KG1 (cell line): ENCODE data around the gene SLC27A4.
A peak's percentile ranks its signal among the peaks of the same experiment; 100 is the strongest.

Experiments
- DNase-seq: peaks from one replicate; lab custom pipeline; 2025; lab: John Stamatoyannopoulos, UW

SLC27A4 gene

DNA sequence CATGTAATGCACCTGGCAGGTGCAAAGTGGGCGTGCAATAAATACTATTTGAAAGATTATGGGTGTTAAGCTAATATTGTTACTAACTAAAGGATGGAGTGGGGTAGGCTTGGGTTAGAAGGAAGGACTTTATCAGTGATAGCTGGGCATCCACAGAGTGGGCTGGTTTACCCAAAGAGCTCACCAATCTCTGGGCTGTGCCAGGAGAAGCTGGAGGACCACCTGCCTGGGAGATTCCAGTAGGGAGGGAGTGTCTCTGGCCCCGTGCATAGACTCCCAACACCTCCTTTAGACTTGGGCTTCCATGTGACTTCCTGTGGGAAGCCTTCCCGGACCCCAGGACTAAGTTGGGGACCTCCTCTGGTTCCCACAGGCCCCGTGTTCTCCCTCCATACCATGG lies 25.2 kb downstream of the SLC27A4 start:
- no peak for DNase-seq

DNA sequence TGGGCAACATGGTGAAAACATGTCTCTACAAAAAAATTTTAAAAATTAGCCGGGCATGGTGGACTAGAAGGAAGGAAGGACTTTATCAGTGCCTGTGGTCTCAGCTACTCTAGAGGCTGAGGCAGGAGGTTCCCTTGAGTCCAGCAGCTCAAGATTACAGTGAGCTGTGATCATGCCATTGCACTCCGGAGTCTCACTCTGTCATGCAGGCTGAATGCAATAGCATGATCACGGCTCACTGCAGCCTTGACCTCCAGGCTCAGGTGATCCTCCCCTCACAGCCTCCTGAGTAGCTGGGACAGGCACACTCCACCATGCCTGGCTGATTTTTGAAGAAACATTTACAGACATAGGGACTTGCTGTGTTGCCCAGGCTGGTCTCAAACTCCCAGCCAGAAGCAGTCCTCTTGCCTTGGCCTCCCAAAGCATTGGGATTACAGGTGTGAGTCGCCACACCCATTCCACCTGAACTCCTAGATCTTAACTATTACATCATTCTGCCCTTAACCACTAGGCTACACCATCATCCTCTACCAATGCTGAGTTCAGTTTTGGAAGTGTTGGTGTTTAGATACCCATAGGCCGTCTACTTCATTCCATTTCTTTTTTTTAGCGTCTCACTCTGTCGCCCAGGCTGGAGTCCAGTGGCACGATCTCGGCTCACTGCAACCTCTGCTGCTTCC lies 28.8 kb downstream of the SLC27A4 start:
- no peak for DNase-seq

DNA sequence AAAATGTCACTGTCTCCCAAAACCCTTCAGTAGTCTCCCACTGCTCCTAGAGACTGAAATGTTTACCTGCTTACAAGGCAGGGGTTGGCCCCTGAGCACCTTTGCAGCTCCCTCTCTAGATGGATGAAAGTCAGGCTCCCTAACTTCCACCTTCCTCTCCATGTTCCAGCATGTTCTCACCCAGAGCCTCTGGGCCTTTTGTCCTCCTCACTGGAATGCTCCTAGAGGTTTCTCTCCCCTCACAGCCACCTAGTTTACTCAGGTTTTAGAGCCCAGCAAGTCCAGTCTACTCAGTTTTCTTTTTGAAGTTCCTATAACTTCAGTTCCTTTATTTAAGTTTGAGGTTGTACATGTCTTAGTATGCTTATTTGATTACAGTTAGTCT lies 30.0 kb downstream of the SLC27A4 start:
- no peak for DNase-seq

DNA sequence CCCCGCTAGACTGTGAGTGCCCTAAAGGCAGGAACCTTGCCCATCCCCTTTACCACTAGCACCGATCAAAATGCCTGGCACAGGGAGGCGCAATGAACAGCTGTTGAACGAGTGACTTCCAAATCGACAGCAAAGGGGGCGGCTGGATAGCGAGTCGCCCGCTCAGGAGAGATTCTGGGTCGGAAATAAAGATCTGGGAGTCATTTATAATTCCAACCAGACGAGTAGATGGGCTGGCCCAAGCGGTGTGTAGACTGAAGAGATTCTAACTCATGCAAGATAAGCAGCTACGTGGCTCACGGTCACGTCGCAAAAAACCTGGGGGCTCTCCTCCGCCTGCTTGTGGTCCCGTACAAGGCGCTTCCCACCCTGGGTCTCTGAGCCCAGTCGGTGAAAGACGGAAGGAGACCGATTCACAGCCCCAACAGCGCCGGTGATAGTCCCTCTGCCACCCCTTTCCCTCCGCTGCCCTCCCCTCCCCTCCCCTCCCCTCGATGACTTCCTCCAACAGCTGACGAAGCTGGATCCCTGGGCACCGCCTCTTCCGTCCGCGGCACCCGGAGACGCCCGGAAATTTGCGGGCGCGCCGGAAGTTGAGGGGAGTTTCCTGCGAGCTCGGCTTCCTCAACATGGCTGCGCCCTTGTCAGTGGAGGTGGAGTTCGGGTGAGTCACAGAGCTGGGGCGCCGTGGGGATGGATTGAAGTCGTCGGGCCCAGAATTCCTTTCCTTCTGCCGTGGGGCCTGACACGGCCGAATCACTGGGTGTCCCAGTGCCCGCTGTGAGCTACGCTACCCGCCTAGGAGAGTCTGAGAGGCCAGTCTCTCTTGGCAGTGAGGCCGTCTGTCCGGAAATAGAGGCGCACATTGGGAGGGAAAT lies 30.7 kb downstream of the SLC27A4 start, which contains the start of gene URM1:
TSS of gene URM1 (plus strand) at position 623 of the 878 bp plus-strand sequence. CDS start at position 630, 7 bp downstream.
- peak; percentile 83 for DNase-seq

DNA sequence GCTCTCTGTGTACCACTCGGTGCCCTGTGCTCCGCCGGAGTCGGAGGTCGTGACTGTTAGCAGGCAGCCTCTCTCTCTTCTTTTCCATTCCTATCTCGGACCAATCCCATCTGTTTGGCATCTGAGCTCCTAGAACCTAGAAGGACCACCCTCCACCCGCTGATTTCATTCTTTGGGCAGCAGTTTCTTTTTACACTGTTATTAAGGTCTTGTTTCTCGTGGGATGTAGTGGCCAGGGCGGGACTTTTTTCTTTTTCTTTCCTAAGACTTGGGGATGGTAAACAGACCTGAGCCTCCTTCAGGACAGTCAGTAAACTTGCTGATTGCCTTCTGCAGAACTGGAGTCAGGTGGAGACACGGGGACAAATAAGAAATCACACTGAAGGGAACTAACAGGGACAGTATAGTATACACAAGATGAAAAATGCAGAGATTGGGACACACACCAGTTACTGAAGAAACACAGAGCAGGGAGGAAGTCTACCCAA lies 31.3 kb downstream of the SLC27A4 start:
- no peak for DNase-seq

DNA sequence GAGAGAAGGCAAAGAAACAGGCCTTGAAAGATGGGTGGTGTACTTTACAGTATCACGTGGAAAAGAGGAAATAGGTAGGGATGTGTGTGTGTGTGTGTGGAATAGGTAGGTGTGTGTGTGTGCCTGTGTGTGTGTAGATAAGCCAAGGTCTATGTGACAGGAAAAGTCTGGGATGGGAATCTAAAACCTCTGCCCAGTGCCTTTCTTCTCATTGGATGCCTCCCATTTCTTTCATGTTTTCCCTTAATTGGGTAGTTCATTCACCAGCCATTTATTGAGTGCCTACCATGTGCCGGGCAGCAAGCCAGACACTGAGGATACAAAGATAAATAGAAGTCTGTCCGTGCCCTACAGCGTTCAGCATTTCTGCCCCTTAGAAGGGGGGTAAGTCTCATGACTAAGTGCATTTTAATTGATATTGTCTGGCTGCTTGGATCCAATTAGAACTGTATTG lies 31.9 kb downstream of the SLC27A4 start:
- no peak for DNase-seq

DNA sequence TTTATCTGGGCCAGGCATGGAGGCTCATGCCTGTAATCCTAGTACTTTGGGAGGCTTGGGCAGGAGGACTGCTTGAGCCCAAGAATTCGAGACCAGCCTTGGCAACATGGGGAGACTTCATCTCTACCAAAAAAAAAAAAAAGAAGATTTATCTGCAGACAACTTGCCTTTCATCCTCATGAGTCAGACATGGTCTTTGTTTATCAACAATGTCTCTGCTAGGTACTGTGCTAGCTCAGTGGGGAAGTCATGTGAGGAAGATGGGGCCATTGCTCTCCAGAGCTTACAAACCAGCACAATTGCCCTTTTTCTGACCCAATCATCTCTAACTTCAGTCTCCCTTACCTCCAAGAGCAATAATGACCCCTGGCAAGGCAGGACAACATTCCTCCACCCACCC lies 32.5 kb downstream of the SLC27A4 start:
- DNase-seq: no peak

DNA sequence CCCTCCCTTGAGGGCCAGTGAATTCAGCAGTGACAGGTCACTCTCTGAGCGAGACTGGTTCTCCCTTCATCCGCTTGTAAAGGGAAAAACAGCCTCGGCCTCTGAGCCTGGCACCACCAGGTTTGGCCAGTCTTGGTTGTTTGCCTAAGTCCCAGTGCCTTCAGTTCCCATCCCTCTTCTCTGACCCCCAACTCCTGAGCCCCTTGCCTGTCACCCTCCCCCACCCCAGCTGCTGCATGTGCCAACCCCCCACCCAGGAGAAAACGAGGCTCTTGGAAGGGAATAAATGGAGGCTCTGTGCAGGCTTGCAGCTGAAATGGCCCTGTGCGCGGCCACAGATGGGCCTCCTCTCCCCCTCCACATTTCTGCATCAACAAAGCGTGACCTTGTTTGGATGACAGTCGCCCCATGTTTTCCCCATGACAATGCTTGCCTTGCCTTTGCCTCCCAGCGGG lies 33.9 kb downstream of the SLC27A4 start:
- no peak for DNase-seq

DNA sequence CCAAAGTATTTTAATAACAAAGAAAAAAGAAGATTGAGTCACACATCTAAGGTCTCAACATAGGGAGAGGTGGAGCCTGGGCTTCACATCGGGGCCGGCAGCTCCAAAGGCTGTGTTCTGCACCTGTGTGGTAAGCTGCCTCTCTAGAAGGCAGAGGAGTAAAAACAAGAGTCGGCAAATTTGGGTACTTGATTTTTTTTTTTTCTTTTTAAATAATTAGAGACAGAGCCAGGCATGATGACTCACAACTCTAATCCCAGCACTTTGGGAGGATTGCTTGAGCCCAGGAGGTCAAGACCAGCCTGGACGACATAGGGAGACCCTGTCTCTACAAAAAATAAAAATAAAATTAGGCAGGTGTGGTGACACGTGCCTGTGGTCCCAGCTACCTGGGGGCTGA lies 35.5 kb downstream of the SLC27A4 start:
- DNase-seq: no peak

DNA sequence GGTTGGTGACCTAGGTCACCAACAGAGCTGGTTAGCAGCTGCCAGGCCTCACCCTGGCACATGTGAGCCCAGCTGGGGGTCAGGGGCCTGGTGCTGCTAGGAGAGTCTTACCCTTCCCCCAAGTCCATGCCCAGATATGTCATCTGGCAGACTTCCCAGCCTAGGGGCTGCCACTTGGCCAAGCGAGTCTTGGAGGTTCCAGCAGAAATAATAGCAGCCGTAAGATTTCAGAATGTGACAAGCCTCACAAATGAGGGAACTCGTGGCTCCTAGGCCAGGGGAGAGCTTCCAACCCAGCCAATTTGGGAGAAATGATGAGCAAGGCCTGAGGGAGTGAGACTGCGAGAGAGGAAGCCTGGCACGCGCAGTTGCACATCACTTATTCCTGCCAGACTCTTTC lies 41.9 kb downstream of the SLC27A4 start:
- no peak for DNase-seq

DNA sequence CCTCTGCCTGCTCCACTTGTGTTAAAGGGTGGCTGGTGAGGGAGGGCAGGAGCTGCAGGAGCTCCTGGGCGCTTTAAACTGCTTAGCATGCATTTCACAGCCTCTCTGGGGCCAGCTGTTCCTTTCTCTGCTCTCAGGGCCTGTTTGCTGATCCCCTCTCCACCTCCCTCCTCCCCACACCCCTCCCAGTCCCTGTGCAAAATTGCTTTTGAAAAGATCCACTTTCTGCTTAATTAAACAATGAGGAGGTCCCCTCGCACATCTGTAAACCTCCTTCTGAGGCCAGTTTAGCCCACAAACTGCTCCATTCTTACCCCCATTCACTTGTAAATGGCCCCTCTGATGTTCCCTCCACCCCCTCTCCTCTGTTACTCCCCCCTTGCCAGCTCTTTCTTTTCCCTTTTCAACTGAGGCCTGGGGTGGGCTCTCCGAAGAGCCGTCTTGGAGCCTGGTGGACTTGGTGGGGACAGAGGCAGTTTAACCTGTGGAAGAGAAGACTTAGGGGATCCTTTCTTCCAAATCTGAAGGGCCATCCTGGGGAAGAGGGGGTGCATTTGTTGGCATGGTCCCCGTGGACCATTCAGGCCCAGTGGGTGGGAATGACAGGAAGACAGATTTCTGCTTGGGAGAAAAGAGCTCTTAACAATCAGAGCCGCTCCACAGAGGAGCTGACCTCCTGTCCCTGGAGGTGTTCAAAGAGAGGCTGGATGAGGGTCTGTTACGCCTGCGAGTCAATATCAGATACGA lies 42.9 kb downstream of the SLC27A4 start:
- DNase-seq: no peak

DNA sequence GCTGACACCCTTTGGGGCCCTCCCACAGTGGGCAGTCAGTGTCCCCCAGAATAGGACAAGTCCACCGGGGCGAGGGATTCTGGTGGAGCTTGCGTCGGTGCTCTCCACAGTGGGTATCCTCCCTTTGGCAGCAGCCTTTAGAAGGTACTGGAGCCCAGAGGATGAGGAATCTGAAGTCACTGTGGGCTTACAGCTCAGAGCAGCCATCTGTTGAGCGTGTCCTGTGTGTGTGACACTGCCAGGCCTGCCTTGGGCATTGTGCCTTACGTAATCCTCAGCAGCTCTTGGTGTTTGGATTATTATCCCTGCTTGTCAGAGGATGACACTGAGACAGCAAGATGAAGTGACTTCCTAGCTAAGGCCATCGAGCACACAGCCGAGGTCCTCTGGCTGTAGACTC lies 43.5 kb downstream of the SLC27A4 start:
- no peak for DNase-seq

DNA sequence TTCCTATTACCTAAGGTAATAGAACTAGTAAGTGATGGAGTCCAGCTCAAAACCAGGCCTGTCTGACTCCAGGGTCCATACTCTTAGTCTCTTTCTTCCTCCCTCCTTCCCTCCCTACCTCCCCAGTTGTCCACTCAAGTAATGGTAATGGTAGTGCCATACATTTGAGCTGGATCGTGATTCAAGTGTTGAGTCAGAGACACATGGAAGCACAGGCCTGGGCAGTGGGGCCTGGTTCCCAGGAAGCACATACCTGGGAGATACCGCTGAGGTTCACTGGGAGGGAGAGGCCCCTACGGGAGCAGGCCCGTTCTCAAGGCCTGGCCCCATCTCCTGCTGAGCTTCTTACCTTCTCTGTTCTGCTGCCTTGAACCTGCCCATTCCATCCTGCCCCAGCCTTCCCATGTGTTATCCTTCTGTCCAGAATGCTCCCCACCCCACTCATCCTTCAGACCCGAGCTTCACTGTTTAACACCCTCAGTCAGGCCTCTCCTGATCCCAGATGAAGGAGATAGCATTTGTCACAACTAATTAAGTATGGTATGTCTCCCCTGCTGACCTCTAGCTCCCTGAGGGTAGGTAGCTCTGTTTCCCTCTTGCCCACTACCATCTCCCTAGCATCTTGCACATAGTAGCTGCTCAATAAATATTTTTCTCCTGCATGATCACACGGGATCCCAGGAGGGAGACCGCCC lies 44.6 kb downstream of the SLC27A4 start:
- DNase-seq: no peak

DNA sequence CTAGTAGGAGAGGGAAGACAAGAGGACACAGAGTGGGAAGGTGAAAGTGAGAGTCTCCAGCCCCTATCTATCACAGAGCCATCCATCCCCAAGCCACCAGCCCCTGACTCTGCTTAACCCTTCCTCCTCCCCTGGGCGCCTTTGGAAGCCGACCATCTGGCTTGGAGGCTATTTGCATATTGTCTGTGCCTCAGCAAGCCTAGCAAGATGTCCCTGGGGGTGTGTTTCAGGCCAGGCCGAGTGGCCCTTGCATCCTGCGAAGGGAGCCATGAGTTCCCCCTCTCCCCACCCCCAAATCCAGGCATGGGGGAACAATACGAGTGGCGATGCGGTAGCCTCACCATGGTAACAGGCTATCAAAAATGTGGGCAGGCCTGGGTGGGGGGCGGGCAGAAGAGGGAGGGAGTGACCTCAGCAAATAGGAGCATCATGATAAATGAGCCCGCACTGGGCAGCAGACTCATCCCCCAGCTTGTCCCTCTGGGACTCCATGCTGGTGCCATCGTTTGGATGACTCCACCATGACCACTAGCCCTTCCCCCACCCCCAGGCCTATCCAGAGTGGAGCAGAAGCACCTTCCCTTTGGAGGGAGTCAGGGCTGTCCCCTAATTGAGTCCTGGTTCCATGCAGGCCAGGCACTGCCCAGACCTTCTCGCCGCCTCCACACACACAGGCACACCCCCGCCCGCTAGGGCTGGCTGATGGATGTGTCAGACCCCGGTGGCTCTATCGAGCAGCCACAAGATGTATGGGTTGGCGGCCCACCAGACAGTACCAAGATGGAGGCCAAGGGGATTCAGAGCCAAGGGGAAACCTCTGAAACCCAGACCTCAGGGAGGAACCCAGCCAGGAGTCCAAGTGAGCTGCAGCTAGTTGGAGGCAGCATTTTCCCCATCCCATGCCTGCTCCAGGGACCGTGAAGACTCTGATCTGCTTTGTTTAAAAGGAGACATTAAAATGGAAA lies 45.5 kb downstream of the SLC27A4 start:
- DNase-seq: no peak

DNA sequence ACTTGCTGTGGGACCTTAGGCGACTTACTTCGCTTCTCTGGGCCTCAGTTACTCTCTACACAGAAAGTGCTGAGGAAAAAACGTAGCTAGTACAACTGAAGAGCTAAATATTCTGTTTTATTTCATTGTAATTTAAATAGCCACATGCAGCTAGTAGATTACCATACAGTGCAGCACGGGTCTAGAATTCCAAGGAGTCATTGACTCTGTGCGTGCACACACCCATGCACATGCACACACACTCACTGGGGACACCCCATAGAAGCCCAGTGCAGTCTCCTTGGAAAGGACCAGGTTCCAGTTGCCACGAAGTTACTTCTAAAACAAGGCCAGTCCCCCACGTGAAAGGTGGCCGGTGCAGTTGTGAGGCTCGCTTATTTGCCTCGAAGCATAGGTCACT lies 47.8 kb downstream of the SLC27A4 start:
- no peak for DNase-seq

DNA sequence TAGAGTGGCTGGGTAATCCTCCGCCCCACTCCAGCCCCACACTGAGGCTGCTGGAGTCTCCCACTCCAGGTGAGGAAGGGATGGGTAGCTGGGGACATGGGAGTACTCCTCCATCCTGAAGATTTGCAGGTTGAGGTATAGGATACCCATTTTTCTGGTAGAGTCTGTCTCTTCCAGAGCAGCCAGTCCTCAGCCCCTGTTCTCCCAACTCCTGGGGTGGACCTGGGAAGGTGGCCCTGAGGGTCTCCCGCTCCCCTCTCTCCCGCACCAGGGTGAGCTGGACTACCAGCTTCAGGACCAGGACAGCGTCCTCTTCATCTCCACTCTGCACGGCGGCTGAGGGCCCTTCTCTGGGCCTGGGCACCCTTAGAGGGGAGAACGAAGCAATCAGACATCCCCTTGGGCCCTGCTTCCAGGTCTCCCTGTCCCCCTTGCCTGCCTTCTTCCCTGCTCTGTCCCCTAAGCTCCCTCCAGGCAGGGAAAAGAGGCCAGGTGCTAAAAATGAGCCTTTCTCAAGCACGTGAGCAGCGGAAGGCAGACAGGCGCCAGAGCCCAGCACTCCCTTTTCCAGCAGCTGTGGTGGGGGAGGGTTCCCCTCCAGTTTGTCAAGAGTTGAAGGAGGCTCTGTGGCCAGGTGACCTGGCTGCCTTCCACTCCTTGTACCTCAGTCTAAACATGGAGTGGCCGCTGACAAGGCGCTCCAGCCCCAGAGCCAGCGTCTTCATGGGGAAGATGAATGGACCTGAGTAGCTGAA lies 49.2 kb downstream of the SLC27A4 start:
- DNase-seq: no peak

DNA sequence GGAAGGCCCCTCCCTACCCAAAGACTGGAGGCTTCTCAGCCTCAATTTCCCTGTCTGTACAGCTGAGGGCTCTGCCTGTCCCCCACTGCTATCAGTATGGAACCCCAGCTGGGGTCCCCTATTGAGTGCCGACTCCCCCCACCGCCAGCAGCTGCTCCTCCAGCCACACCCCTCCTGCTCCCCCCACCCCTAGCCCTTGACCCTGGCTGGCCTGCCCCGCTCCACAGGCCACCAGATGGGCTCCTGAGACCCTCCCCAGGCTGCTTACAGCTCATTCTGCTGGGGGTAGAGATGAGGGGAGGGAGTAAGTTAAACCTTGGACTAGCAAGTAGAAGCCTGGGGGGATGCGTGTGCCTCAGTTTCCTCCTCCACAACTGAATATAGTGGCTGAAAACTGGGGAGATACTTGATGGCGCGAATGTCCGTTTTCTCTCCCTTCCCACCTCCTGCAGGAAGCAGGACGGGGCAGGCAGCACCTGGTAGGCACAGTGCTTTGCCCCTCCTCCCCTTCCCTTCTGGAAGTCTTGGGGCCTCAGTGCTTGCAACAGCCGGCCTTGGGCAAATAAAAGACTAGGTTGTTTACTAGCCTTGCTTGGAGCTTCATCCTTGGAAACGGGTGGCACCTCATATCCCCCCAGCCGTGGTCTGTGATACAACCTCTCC lies 50.0 kb downstream of the SLC27A4 start:
- DNase-seq: no peak

DNA sequence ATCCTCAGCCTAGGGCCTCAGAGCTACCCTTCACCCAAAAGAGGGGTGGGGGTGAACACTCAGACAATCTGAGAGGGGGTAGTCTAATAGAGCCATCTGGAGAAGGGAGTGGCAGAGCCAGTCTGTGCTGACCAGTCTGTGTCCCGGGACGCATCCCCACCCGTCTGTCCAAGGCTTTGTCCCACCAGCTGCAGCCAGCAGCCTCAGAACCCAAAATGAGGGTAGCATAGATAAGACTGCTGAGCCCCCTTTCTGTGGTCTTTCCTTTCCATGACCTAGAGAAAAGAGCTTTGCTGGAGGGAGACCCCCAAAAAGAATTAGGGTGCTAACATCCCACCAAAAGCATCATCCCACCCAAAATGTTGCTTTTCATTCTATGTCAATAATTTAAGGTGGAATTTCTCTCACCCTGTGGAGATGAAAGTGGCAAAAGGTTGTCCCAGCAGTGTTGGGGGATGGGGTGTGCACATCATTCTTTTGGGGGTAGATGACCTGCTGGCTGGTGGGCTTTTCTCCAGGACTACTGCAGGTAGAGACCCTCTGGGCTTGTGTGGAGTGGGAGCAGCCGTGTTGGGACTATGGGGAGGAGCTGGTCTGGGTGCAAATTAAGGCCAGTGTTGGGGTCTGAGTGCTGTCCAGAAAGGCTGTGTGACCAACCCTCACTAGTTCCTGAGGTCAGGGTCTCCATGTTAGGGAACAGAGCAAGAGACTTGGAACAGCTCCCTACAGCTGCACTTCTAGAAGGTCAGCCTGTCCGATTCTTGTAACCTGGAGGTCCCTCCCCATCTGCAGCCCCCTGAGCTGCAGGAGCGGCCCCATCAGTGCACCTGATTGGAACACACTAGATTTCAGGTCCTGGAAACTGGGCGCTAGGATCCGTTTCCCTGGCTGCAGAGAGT lies 50.7 kb downstream of the SLC27A4 start:
- DNase-seq: no peak
